Transverse colon (tissue), 4 donors: ENCODE measurements around the gene ZBTB46. TPM values are rescaled to one million over a fixed set of nuclear protein-coding genes. Genes with fewer than 3 reads are reported as not detected.
A peak's percentile ranks its signal among the peaks of the same experiment; 100 is the strongest.

Experiments
- DNase-seq: peaks from one replicate; pipeline ENCODE4 v3.0.0-alpha.2; 2019
- H3K27ac ChIP-seq, 4 donors: fragments of 200-600 bp; sonication (generic); 2 replicates each; pipeline ENCODE4 v1.5.1; 2016 to 2018; ENCODE audit warnings: inconsistent platforms in 4 of 4
- H3K27me3 ChIP-seq: fragments of 200-600 bp; sonication (generic); 2 replicates; pipeline ENCODE4 v1.5.1; 2017; ENCODE audit warnings: inconsistent platforms
- H3K36me3 ChIP-seq, 4 donors: fragments of 200-600 bp; sonication (generic); 2 replicates each; pipeline ENCODE4 v1.5.1; 2017 to 2019; ENCODE audit warnings: inconsistent platforms in 4 of 4
- H3K4me1 ChIP-seq, 4 donors: fragments of 200-600 bp; sonication (generic); 2 replicates each; pipeline ENCODE4 v1.5.1; 2017 to 2020; ENCODE audit warnings: inconsistent platforms in 4 of 4
- H3K4me3 ChIP-seq, 4 donors: fragments of 200-600 bp; sonication (generic); 1 replicate in 1 of 4; 2 replicates in 3 of 4; pipeline versions ENCODE4 v1.5.1 to v1.6.1; 2017 to 2019; ENCODE audit warnings: inconsistent platforms in 4 of 4
- H3K9me3 ChIP-seq, 2 donors: fragments of 200-600 bp; sonication (generic); 2 replicates each; pipeline ENCODE4 v1.5.1; 2017 to 2019; ENCODE audit warnings: inconsistent platforms in 2 of 2
- CTCF ChIP-seq, 5 experiments: fragments of 200-600 bp in 3 of 5; fragments of 450-650 bp in 2 of 5; sonication (generic) in 3 of 5; IDR thresholded peaks; 1 replicate in 2 of 5; 2 replicates in 3 of 5; pipeline ENCODE4 v1.5.1; 2016 to 2017; ENCODE audit warnings: antibody characterized with exemption in 5 of 5, inconsistent platforms in 3 of 5, mild to moderate bottlenecking in 2 of 5, moderate library complexity in 1 of 5
- EP300 ChIP-seq: sonication (generic); formaldehyde crosslinking; IDR thresholded peaks from one replicate; pipeline ENCODE4 v1.6.1; 2017; ENCODE audit warnings: antibody characterized with exemption, low read depth
- POLR2A ChIP-seq: fragments of 450-650 bp; IDR thresholded peaks from one replicate; pipeline ENCODE4 v1.6.1; 2016; ENCODE audit warnings: antibody characterized with exemption, mild to moderate bottlenecking, moderate library complexity
- POLR2AphosphoS5 ChIP-seq, 3 donors: sonication (generic); formaldehyde crosslinking; IDR thresholded peaks; one replicate each; pipeline ENCODE4 v1.6.1; 2016; ENCODE audit warnings: antibody characterized with exemption in 3 of 3
- WGBS, 2 donors: methylation state at CpG; one replicate each; pipeline ENCODE4 v1.1.5; 2018; ENCODE audit warnings: low coverage in 1 of 2; 5-methylcytosine and 5-hydroxymethylcytosine counted together
- in situ Hi-C, 4 donors: fragments of 200-750 bp; cut with MboI; loops; one replicate each; pipeline versions ENCODE4 v1.15.0 to v1.15.1; 2017; ENCODE audit warnings: low sequenced_read_pairs in 3 of 4, low pct_ligation_motif_present in 1 of 4, low pct_unique_long_range_greater_than_20kb in 1 of 4
- intact Hi-C: fragments of 100-400 bp; cut with DNase I; formaldehyde crosslinking; loops from one replicate; pipeline ENCODE4 v1.15.1; 2023; ENCODE audit warnings: low total_unique reads
- total RNA-seq, 4 donors: library from RNA; depleted of rRNA; stranded (reverse); fragments of >200 nt; gene quantifications; one replicate each; pipeline ENCODE4 v1.1.0, GENCODE V29; 2016

ZBTB46 gene
- total RNA-seq, 4 donors from 2014 or later: 2.3 to 6.0 (median 5.3) TPM

GRCh38 chr20:63735859-63736718 lies 95.0 kb downstream of the ZBTB46 start, which contains the start of gene LIME1:
Gene LIME1, plus strand, starts transcription at chr20:63736664. Its CDS starts 886 bp downstream, at chr20:63737550.
- Histone ChIP-seq H3K36me3 (no peaks in the 10 kb centered on the region), H3K27ac (peak within 1 kb of the TSS; percentile 59 to 93 (median 82)), H3K4me3 (peak within 1 kb of the TSS; percentile 9 to 52 (median 26)), H3K27me3 (no peaks in the 10 kb centered on the region), H3K9me3 (no peaks in the 10 kb centered on the region), H3K4me1 (peaks cover 30 to 48% (median 41%) of the 10 kb centered on the region in 4 donors)
- TF ChIP-seq CTCF (IDR thresholded peaks at IDR 0.05) (no peak), POLR2AphosphoS5 (IDR thresholded peaks at IDR 0.05) (peak in 1 of 3 donors; percentile 26), POLR2A (peak; percentile 16)
- in situ Hi-C loops (no loop called here), intact Hi-C loops (no loop called here)
- WGBS, 2 donors: 40 to 51% methylated on average over 1 to 28 of the region's 31 CpGs
- peak; percentile 83 for DNase-seq

GRCh38 chr20:63734946-63735858 lies 95.9 kb downstream of the ZBTB46 start:
- H3K4me3 ChIP-seq: no peak overlapping the region
- 92 to 94% methylated on average over 10 to 34 of the region's 48 CpGs for WGBS, 2 donors
- DNase-seq: no peak
- in situ Hi-C loops (no loop called here), intact Hi-C loops (no loop called here)
- H3K4me1 ChIP-seq: peaks cover 28 to 39% (median 34%) of the 10 kb centered on the region in 4 donors
- H3K9me3 ChIP-seq: no peaks in the 10 kb centered on the region
- TF ChIP-seq POLR2AphosphoS5 (IDR thresholded peaks at IDR 0.05): no peak
- no peak for TF ChIP-seq EP300
- TF ChIP-seq POLR2A: no peak
- no peaks in the 10 kb centered on the region for H3K36me3 ChIP-seq
- H3K27ac ChIP-seq: peak overlapping the region in 1 of 4 donors; percentile 93
- no peaks in the 10 kb centered on the region for H3K27me3 ChIP-seq

GRCh38 chr20:63734111-63734945 lies 96.7 kb downstream of the ZBTB46 start:
- no peak for DNase-seq
- in situ Hi-C loops (no loop called here), intact Hi-C loops (no loop called here)
- peaks cover 28 to 38% (median 34%) of the 10 kb centered on the region in 4 donors for H3K4me1 ChIP-seq
- 90 to 94% methylated on average over 5 to 25 of the region's 25 CpGs for WGBS, 2 donors
- no peak for TF ChIP-seq POLR2A
- H3K27me3 ChIP-seq: no peaks in the 10 kb centered on the region
- H3K36me3 ChIP-seq: no peaks in the 10 kb centered on the region
- no peaks in the 10 kb centered on the region for H3K9me3 ChIP-seq
- no peak overlapping the region for H3K27ac ChIP-seq
- H3K4me3 ChIP-seq: no peak overlapping the region

- in situ Hi-C loops (no loop called here), intact Hi-C loops (no loop called here)
- DNase-seq: no peak
- TF ChIP-seq CTCF (IDR thresholded peaks at IDR 0.05) (no peak), POLR2A (no peak), EP300 (no peak), POLR2AphosphoS5 (IDR thresholded peaks at IDR 0.05) (no peak)
- Histone ChIP-seq H3K36me3 (no peaks in the 10 kb centered on the region), H3K4me3 (no peak overlapping the region), H3K4me1 (peaks cover 23 to 33% (median 28%) of the 10 kb centered on the region in 4 donors), H3K27me3 (no peaks in the 10 kb centered on the region), H3K27ac (no peak overlapping the region), H3K9me3 (no peaks in the 10 kb centered on the region)
- WGBS, 2 donors: 81 to 92% methylated on average over 3 to 7 of the region's 18 CpGs
These were observed 97.4 kb downstream of the ZBTB46 start for GRCh38 chr20:63733579-63734081.
